ENCODE results near the gene SLC24A3.

The SLC24A3 gene

GRCh38 chr20:19404826-19405225 is 192.4 kb downstream of the SLC24A3 start:
- no peaks in the 10 kb centered on the region for H3K9me3 ChIP-seq (ENCODE audit: control insufficient read depth, insufficient read depth, low read length)
- no peaks in the 10 kb centered on the region for H3F3A ChIP-seq (ENCODE audit: control insufficient read depth, insufficient read depth)
- H3K27ac ChIP-seq (ENCODE audit: low read depth, low read length) = no peak overlapping the region
- H3K27me3 ChIP-seq (ENCODE audit: control insufficient read depth, low read length) = no peaks in the 10 kb centered on the region
- TF ChIP-seq CTCF (IDR thresholded peaks at IDR 0.05; ENCODE audit: low read depth, low read length, poor library complexity, severe bottlenecking) = no peak
- no peaks in the 10 kb centered on the region for H3K36me3 ChIP-seq (ENCODE audit: control insufficient read depth, low read length)
- H3K4me3 ChIP-seq (ENCODE audit: low read length) = no peak overlapping the region
- H3K4me1 ChIP-seq (ENCODE audit: control insufficient read depth, low read length) = no peaks in the 10 kb centered on the region
- no peaks in the 10 kb centered on the region for H3K9me2 ChIP-seq (replicated peaks; ENCODE audit: control insufficient read depth, low read length)
- H3K4me2 ChIP-seq (ENCODE audit: low read length) = no peak overlapping the region
- H3K79me2 ChIP-seq (ENCODE audit: control insufficient read depth, low read length) = no peaks in the 10 kb centered on the region
- no peaks in the 10 kb centered on the region for H4K20me1 ChIP-seq (ENCODE audit: control insufficient read depth, insufficient read depth, low read depth, low read length)

- no peaks in the 10 kb centered on the region for H4K20me1 ChIP-seq (ENCODE audit: control insufficient read depth, insufficient read depth, low read depth, low read length)
- H3K36me3 ChIP-seq (ENCODE audit: control insufficient read depth, low read length) = no peaks in the 10 kb centered on the region
Observed at GRCh38 chr20:19405958-19406357, 193.5 kb downstream of the SLC24A3 start.

GRCh38 chr20:19406381-19406780 is 193.9 kb downstream of the SLC24A3 start:
- Histone ChIP-seq H3K27me3 (ENCODE audit: control insufficient read depth, low read length) (no peaks in the 10 kb centered on the region), H3K79me2 (ENCODE audit: control insufficient read depth, low read length) (no peaks in the 10 kb centered on the region), H3K4me3 (ENCODE audit: low read length) (no peak overlapping the region), H3K9me2 (replicated peaks; ENCODE audit: control insufficient read depth, low read length) (no peaks in the 10 kb centered on the region), H3K36me3 (ENCODE audit: control insufficient read depth, low read length) (no peaks in the 10 kb centered on the region), H3F3A (ENCODE audit: control insufficient read depth, insufficient read depth) (no peaks in the 10 kb centered on the region), H3K4me1 (ENCODE audit: control insufficient read depth, low read length) (no peaks in the 10 kb centered on the region), H3K4me2 (ENCODE audit: low read length) (no peak overlapping the region), H3K9me3 (ENCODE audit: control insufficient read depth, insufficient read depth, low read length) (no peaks in the 10 kb centered on the region), H3K27ac (ENCODE audit: low read depth, low read length) (no peak overlapping the region), H4K20me1 (ENCODE audit: control insufficient read depth, insufficient read depth, low read depth, low read length) (no peaks in the 10 kb centered on the region)
- TF ChIP-seq EZH2phosphoT487 (IDR thresholded peaks at IDR 0.05; ENCODE audit: borderline replicate concordance, low read length) = no peak
- TF ChIP-seq CTCF (IDR thresholded peaks at IDR 0.05; ENCODE audit: low read depth, low read length, poor library complexity, severe bottlenecking) = no peak

More at GRCh38 chr20:19405958-19406357, 193.5 kb downstream of the SLC24A3 start:
- Histone ChIP-seq H3K9me3 (ENCODE audit: control insufficient read depth, insufficient read depth, low read length) (no peaks in the 10 kb centered on the region), H3K27me3 (ENCODE audit: control insufficient read depth, low read length) (no peaks in the 10 kb centered on the region), H3K79me2 (ENCODE audit: control insufficient read depth, low read length) (no peaks in the 10 kb centered on the region), H3K27ac (ENCODE audit: low read depth, low read length) (no peak overlapping the region), H3K4me2 (ENCODE audit: low read length) (no peak overlapping the region), H3K9me2 (replicated peaks; ENCODE audit: control insufficient read depth, low read length) (no peaks in the 10 kb centered on the region), H3K4me1 (ENCODE audit: control insufficient read depth, low read length) (no peaks in the 10 kb centered on the region), H3K4me3 (ENCODE audit: low read length) (no peak overlapping the region), H3F3A (ENCODE audit: control insufficient read depth, insufficient read depth) (no peaks in the 10 kb centered on the region)
- TF ChIP-seq CTCF (IDR thresholded peaks at IDR 0.05; ENCODE audit: low read depth, low read length, poor library complexity, severe bottlenecking) = no peak

- H3F3A ChIP-seq (ENCODE audit: control insufficient read depth, insufficient read depth) = no peaks in the 10 kb centered on the region
- H4K20me1 ChIP-seq (ENCODE audit: control insufficient read depth, insufficient read depth, low read depth, low read length) = no peaks in the 10 kb centered on the region
- H3K9me2 ChIP-seq (replicated peaks; ENCODE audit: control insufficient read depth, low read length) = no peaks in the 10 kb centered on the region
- no peaks in the 10 kb centered on the region for H3K27me3 ChIP-seq (ENCODE audit: control insufficient read depth, low read length)
- H3K79me2 ChIP-seq (ENCODE audit: control insufficient read depth, low read length) = no peaks in the 10 kb centered on the region
- no peaks in the 10 kb centered on the region for H3K36me3 ChIP-seq (ENCODE audit: control insufficient read depth, low read length)
- no peak overlapping the region for H3K4me2 ChIP-seq (ENCODE audit: low read length)
- no peaks in the 10 kb centered on the region for H3K9me3 ChIP-seq (ENCODE audit: control insufficient read depth, insufficient read depth, low read length)
- no peak overlapping the region for H3K4me3 ChIP-seq (ENCODE audit: low read length)
- H3K27ac ChIP-seq (ENCODE audit: low read depth, low read length) = no peak overlapping the region
- H3K4me1 ChIP-seq (ENCODE audit: control insufficient read depth, low read length) = no peaks in the 10 kb centered on the region
- TF ChIP-seq CTCF (IDR thresholded peaks at IDR 0.05; ENCODE audit: low read depth, low read length, poor library complexity, severe bottlenecking) (no peak), EZH2phosphoT487 (IDR thresholded peaks at IDR 0.05; ENCODE audit: borderline replicate concordance, low read length) (no peak)
Observed at GRCh38 chr20:19407196-19407595, 194.8 kb downstream of the SLC24A3 start.

Data from DOHH2 (cell line).